HCT116 (cell line): ENCODE measurements around the gene IGFBP7. TPM values are rescaled to one million over a fixed set of nuclear protein-coding genes. Genes with fewer than 3 reads are reported as not detected.

ENCODE experiments used
- EGR1 ChIP-seq: IDR thresholded peaks from 2 replicates; pipeline ENCODE4 v1.6.1; 2012; ENCODE audit warnings: low read depth
- ELF1 ChIP-seq: IDR thresholded peaks from 2 replicates; pipeline ENCODE4 v1.6.1; 2012; ENCODE audit warnings: low read depth, borderline replicate concordance
- JUND ChIP-seq: IDR thresholded peaks from 2 replicates; pipeline ENCODE4 v1.6.1; 2012
- POLR2AphosphoS5 ChIP-seq: IDR thresholded peaks from 2 replicates; pipeline ENCODE4 v1.6.1; 2011; ENCODE audit warnings: mild to moderate bottlenecking, low read depth, low read length, moderate library complexity
- RAD21 ChIP-seq: IDR thresholded peaks from 2 replicates; pipeline ENCODE4 v1.6.1; 2012; ENCODE audit warnings: low read depth, mild to moderate bottlenecking
- SP1 ChIP-seq: IDR thresholded peaks from 2 replicates; pipeline ENCODE4 v1.6.1; 2012; ENCODE audit warnings: low read depth
- YY1 ChIP-seq: IDR thresholded peaks from 2 replicates; pipeline ENCODE4 v1.6.1; 2011; ENCODE audit warnings: low read length, low read depth, moderate library complexity, mild to moderate bottlenecking; ENCODE audit not compliant: insufficient replicate concordance; ENCODE audit errors: extremely low read depth
- total RNA-seq: library from RNA; stranded (reverse); gene quantifications from one replicate; pipeline ENCODE4 v1.2.1, GENCODE V29; 2021; ENCODE audit not compliant: unreplicated experiment
- TF ChIP-seq, protein P1 (sequence below): IDR thresholded peaks from 2 replicates; pipeline ENCODE4 v1.6.1; 2012; ENCODE audit warnings: low read depth
- TF ChIP-seq, protein P2 (sequence below): IDR thresholded peaks from 2 replicates; pipeline ENCODE4 v1.6.1; 2011; ENCODE audit warnings: mild to moderate bottlenecking, low read length, moderate library complexity; ENCODE audit not compliant: insufficient replicate concordance; ENCODE audit errors: extremely low read depth

The IGFBP7 gene
- total RNA-seq, 1 experiment from 2014 or later: 0.91 TPM

DNA sequence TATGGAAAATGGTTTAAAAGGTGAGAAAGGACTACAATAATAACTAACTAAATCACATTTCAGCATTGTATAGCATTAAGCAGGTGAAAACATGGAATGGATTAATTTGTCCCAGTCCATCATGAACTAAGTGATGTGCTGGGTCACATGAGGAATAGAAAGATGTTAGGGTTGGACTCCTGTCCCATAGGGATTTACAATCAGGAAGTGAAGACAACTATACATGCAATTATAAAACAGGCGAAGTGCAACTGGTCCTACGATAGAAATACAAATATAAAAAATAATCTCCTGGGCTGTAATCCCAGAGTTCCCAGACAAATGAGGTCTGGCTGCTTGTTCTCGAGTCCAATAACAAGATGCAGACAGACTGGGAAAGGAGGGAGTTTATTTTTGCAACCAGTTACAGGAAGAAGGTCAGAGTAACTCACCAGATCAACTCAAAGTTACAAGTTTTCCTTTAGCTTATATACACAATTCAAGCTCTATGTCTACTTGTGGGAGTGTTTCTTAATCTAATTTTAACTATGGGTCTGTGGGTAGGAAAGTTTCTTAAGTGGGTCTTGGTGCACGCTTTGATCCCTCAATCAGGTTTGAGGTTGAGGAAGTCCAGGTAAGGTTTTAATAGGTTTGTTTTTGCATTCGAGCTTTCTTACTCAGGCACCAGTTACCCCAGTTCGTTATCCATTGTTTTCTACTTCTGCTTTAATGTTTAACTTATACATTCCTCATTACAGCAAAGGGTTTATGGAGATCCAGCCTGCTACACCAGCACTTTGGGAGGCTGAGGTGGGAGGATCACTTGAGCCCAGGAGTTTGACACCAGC is 50.1 kb downstream of the IGFBP7 start (continued):
- TF ChIP-seq, protein P1, sequence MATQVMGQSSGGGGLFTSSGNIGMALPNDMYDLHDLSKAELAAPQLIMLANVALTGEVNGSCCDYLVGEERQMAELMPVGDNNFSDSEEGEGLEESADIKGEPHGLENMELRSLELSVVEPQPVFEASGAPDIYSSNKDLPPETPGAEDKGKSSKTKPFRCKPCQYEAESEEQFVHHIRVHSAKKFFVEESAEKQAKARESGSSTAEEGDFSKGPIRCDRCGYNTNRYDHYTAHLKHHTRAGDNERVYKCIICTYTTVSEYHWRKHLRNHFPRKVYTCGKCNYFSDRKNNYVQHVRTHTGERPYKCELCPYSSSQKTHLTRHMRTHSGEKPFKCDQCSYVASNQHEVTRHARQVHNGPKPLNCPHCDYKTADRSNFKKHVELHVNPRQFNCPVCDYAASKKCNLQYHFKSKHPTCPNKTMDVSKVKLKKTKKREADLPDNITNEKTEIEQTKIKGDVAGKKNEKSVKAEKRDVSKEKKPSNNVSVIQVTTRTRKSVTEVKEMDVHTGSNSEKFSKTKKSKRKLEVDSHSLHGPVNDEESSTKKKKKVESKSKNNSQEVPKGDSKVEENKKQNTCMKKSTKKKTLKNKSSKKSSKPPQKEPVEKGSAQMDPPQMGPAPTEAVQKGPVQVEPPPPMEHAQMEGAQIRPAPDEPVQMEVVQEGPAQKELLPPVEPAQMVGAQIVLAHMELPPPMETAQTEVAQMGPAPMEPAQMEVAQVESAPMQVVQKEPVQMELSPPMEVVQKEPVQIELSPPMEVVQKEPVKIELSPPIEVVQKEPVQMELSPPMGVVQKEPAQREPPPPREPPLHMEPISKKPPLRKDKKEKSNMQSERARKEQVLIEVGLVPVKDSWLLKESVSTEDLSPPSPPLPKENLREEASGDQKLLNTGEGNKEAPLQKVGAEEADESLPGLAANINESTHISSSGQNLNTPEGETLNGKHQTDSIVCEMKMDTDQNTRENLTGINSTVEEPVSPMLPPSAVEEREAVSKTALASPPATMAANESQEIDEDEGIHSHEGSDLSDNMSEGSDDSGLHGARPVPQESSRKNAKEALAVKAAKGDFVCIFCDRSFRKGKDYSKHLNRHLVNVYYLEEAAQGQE: no peak
- no peak for TF ChIP-seq ELF1
- TF ChIP-seq POLR2AphosphoS5: no peak
- no peak for TF ChIP-seq RAD21
- no peak for TF ChIP-seq SP1
- TF ChIP-seq, protein P2, sequence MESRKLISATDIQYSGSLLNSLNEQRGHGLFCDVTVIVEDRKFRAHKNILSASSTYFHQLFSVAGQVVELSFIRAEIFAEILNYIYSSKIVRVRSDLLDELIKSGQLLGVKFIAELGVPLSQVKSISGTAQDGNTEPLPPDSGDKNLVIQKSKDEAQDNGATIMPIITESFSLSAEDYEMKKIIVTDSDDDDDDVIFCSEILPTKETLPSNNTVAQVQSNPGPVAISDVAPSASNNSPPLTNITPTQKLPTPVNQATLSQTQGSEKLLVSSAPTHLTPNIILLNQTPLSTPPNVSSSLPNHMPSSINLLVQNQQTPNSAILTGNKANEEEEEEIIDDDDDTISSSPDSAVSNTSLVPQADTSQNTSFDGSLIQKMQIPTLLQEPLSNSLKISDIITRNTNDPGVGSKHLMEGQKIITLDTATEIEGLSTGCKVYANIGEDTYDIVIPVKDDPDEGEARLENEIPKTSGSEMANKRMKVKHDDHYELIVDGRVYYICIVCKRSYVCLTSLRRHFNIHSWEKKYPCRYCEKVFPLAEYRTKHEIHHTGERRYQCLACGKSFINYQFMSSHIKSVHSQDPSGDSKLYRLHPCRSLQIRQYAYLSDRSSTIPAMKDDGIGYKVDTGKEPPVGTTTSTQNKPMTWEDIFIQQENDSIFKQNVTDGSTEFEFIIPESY: no peak
- TF ChIP-seq EGR1: no peak
- TF ChIP-seq JUND: no peak
- no peak for TF ChIP-seq YY1
